Gastroesophageal sphincter (tissue), 4 donors: ENCODE data around the gene LIN37. TPM values are rescaled to one million over a fixed set of nuclear protein-coding genes. Genes with fewer than 3 reads are reported as not detected.

Source experiments
- ATAC-seq: fragments of 150-250 bp; one replicate; pipeline ENCODE4 v1.9.1; 2016; ENCODE audit warnings: mild to moderate bottlenecking, moderate library complexity
- H3K27ac ChIP-seq, 4 donors: fragments of 200-600 bp; sonication (generic) in 3 of 4; 1 replicate in 3 of 4; 2 replicates in 1 of 4; pipeline ENCODE4 v1.5.1; 2016 to 2019
- H3K27me3 ChIP-seq: fragments of 200-600 bp; sonication (generic); one replicate; pipeline ENCODE4 v1.5.1; 2019
- H3K36me3 ChIP-seq, 2 donors: fragments of 200-600 bp; sonication (generic); one replicate each; pipeline ENCODE4 v1.5.1; 2019; ENCODE audit warnings: control low read depth in 1 of 2
- H3K4me1 ChIP-seq, 3 donors: fragments of 200-600 bp; sonication (generic); 1 replicate in 2 of 3; 2 replicates in 1 of 3; pipeline ENCODE4 v1.5.1; 2016 to 2019; ENCODE audit warnings: control low read depth in 2 of 3
- H3K4me3 ChIP-seq, 2 donors: fragments of 200-600 bp; sonication (generic); one replicate each; pipeline ENCODE4 v1.5.1; 2019; ENCODE audit warnings: mild to moderate bottlenecking in 1 of 2, moderate library complexity in 1 of 2
- H3K9me3 ChIP-seq, 3 donors: fragments of 200-600 bp; sonication (generic); one replicate each; pipeline ENCODE4 v1.5.1; 2017 to 2019; ENCODE audit warnings: control low read depth in 2 of 3
- EP300 ChIP-seq: sonication (generic); formaldehyde crosslinking; IDR thresholded peaks from one replicate; pipeline ENCODE4 v1.6.1; 2017; ENCODE audit warnings: antibody characterized with exemption, mild to moderate bottlenecking
- POLR2A ChIP-seq, 2 donors: fragments of 450-650 bp; IDR thresholded peaks; one replicate each; pipeline ENCODE4 v1.6.1; 2017; ENCODE audit warnings: antibody characterized with exemption in 2 of 2, mild to moderate bottlenecking in 2 of 2, moderate library complexity in 1 of 2
- POLR2AphosphoS5 ChIP-seq: sonication (generic); formaldehyde crosslinking; IDR thresholded peaks from one replicate; pipeline ENCODE4 v1.6.1; 2017; ENCODE audit warnings: antibody characterized with exemption
- WGBS, 2 donors: methylation state at CpG; one replicate each; pipeline ENCODE4 v1.1.5; 2018; ENCODE audit warnings: low coverage in 1 of 2; 5-methylcytosine and 5-hydroxymethylcytosine counted together
- total RNA-seq, 4 donors: library from RNA; depleted of rRNA; stranded (reverse); fragments of >200 nt; gene quantifications; one replicate each; pipeline ENCODE4 v1.1.0, GENCODE V29; 2016
- TF ChIP-seq, protein P1 (sequence below), 4 experiments: fragments of 200-600 bp in 2 of 4; fragments of 450-650 bp in 2 of 4; sonication (generic) in 1 of 4; IDR thresholded peaks; one replicate each; pipeline ENCODE4 v1.5.1; 2017 to 2019; ENCODE audit warnings: antibody characterized with exemption in 4 of 4, mild to moderate bottlenecking in 2 of 4, moderate library complexity in 2 of 4

Gene LIN37
- total RNA-seq, 4 donors from 2014 or later, result 14.4 to 29.4 (median 18.7) TPM

DNA sequence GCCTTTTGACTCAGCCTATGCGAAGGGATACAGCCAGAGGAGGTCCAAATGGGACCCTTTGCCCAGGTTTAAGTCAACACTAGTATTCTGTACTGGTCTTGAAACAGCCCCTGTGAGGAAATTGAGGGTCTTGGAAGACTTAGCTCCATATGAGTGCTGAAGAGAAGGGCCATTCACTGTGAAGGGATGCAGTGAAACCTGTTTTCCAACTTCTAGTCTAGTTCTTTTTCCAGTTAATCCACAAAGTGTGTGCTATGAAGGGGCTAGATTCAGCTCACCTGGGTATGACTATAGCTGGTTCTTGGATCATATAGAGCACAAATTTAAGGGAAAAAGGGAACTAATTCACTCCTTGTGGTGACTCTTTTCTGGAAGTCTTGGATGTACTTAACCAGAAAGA is 40.0 kb upstream of the LIN37 start:
- Histone ChIP-seq H3K36me3 (no peaks in the 10 kb centered on the region), H3K27ac (no peak overlapping the region), H3K4me1 (no peaks in the 10 kb centered on the region), H3K4me3 (no peak overlapping the region), H3K27me3 (peaks cover 12% of the 10 kb centered on the region), H3K9me3 (no peaks in the 10 kb centered on the region)
- TF ChIP-seq POLR2AphosphoS5, result no peak
- TF ChIP-seq, protein P1, sequence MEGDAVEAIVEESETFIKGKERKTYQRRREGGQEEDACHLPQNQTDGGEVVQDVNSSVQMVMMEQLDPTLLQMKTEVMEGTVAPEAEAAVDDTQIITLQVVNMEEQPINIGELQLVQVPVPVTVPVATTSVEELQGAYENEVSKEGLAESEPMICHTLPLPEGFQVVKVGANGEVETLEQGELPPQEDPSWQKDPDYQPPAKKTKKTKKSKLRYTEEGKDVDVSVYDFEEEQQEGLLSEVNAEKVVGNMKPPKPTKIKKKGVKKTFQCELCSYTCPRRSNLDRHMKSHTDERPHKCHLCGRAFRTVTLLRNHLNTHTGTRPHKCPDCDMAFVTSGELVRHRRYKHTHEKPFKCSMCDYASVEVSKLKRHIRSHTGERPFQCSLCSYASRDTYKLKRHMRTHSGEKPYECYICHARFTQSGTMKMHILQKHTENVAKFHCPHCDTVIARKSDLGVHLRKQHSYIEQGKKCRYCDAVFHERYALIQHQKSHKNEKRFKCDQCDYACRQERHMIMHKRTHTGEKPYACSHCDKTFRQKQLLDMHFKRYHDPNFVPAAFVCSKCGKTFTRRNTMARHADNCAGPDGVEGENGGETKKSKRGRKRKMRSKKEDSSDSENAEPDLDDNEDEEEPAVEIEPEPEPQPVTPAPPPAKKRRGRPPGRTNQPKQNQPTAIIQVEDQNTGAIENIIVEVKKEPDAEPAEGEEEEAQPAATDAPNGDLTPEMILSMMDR (IDR thresholded peaks at IDR 0.05), result no peak
- no peak for TF ChIP-seq EP300
- no peak for TF ChIP-seq POLR2A (IDR thresholded peaks at IDR 0.05)
- no peak for ATAC-seq
- WGBS, 2 donors, result 100% methylated on average over 1 of the region's 1 CpG

DNA sequence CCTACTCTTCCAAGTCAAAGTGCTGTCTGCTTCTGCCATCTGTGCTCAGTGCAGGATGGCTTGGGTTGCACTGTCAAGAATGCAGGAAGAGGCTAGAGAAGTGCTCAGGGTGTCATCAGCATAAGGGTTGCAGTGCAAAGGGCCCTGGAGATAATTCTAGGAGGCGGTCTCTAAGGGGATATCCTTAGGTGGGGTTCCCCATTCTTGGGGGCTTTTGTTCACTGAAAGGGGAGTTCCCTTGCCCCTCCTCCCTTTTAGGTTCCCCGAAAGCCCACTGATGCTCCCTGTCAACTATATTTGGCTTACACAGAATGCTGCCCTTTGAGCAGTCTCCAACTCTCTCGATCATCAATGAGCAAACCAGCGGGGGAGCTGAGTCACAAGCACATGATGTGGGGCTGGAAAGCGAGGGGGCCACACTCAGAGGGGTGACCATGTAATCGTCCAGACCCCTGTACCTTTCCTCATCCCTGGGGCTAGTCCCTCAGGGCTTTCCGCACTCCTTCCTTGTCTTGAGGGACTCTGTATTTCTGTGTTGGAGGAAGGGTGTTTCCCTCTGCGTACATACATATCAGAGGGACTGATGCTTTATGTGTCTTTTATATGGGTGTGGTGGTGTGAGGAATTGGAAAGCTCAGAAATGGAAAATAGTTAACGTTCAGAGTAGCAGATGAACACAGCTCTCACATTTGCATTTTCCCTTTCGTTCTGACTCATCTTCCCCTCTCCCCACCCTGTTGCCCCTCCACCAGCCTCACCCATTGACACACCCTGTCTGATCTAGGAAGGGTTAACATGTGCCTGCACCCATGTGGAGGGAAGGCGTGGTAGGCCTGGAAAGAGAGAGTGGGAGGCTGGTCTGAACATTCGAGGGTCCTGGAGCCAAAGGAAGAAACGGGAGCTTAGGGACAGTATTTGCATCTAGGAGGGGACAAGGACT is 37.3 kb upstream of the LIN37 start:
- Histone ChIP-seq H3K36me3 (no peaks in the 10 kb centered on the region), H3K4me1 (peaks cover 0 to 11% (median 9%) of the 10 kb centered on the region in 3 donors), H3K27ac (no peak overlapping the region), H3K27me3 (no peaks in the 10 kb centered on the region), H3K9me3 (no peaks in the 10 kb centered on the region), H3K4me3 (no peak overlapping the region)
- TF ChIP-seq EP300 (no peak), POLR2AphosphoS5 (no peak), POLR2A (IDR thresholded peaks at IDR 0.05) (no peak)
- TF ChIP-seq, protein P1 (IDR thresholded peaks at IDR 0.05), result no peak
- ATAC-seq, result no peak
- 49 to 50% methylated on average over 7 to 9 of the region's 13 CpGs for WGBS, 2 donors

DNA sequence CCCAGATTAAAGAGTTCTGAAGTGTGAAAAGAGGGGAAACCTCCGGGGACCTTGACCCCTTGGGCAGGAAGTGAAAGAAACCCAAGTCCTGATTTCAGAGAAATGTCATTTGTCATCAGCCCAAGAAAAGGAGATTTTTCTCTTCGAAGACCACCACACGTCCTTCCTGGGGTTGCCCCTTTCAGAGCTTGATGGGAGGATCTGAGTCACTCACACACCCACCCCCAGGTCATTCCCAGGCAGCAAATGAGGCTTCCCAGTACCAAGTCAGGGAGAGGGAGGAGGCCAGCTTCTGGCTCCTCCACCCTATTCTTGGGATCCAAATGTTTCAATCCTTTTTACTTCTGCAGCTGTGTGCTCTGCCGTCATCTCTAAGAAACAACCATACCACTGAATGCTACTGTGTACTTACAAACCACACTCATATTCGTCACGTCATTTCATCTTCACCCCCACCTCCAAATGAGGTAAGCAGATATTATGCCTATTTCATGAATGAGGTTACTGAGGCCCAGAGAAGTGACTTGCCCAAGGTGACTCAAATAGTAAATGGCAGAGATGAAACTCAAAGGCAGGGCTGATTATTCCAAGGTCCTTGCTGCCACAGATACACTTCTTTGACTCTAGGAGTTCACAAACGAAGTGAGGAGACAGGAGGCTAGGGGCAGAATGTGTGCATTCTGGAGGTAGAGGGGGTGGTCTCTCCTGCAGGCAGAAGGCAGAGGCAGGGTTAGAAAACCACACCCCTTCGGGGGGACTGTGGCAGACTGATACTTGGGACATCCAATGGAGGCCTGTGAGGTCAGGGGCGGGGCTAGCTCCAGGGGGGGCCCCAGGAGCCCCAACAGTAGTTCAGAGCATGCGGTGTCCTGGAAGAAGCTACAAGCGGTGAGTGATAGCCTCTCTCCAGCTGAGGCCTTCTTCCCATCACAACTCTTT is 35.5 kb upstream of the LIN37 start:
- Histone ChIP-seq H3K4me3 (no peak overlapping the region), H3K9me3 (no peaks in the 10 kb centered on the region), H3K36me3 (no peaks in the 10 kb centered on the region), H3K27ac (no peak overlapping the region), H3K4me1 (peaks cover 0 to 17% (median 11%) of the 10 kb centered on the region in 3 donors), H3K27me3 (no peaks in the 10 kb centered on the region)
- 62 to 71% methylated on average over 4 to 9 of the region's 11 CpGs for WGBS, 2 donors
- no peak for TF ChIP-seq EP300
- no peak for TF ChIP-seq POLR2A (IDR thresholded peaks at IDR 0.05)
- no peak for TF ChIP-seq POLR2AphosphoS5
- TF ChIP-seq, protein P1 (IDR thresholded peaks at IDR 0.05), result no peak
- no peak for ATAC-seq

DNA sequence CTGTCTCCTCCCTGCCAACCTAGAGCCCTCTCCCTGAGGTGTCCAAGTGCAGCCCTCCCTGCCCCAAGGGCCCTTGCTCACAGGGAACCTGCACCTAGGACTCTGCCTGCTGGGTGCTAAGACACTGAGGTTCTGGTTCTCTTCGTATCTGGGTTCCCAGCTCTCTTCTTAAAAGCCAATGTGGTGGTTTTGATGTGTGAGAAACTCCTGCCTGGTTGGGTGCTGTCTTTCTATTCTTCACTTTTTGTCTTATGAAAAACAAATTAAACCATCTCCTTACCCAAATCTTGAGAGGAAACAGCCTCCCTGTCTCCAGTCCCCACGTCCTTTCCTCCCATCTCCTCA is 34.9 kb upstream of the LIN37 start:
- no peak overlapping the region for H3K27ac ChIP-seq
- H3K4me1 ChIP-seq, result peaks cover 0 to 18% (median 11%) of the 10 kb centered on the region in 3 donors
- H3K9me3 ChIP-seq, result no peaks in the 10 kb centered on the region
- no peak for TF ChIP-seq POLR2A (IDR thresholded peaks at IDR 0.05)
- no peak for TF ChIP-seq POLR2AphosphoS5
- TF ChIP-seq, protein P1 (IDR thresholded peaks at IDR 0.05), result no peak
- TF ChIP-seq EP300, result no peak
- 62 to 65% methylated on average over 2 of the region's 2 CpGs for WGBS, 2 donors
- H3K36me3 ChIP-seq, result no peaks in the 10 kb centered on the region
- no peak for ATAC-seq
- no peaks in the 10 kb centered on the region for H3K27me3 ChIP-seq
- H3K4me3 ChIP-seq, result no peak overlapping the region
